A549 treated with ZK216348 at 1 μM for 4 hours (cell line): Measurements from ENCODE around the gene RASL11A. TPM values are rescaled to one million over a fixed set of nuclear protein-coding genes. Genes with fewer than 3 reads are reported as not detected.

Experiments
- total RNA-seq: library from RNA; stranded (reverse); fragments of 200-300 nt; extraction: Qiagen RNA extraction; gene quantifications from 5 replicates; pipeline ENCODE4 v1.2.3, GENCODE V29; 2022; ENCODE audit warnings: low read depth

Gene RASL11A
- 3.1 to 5.4 TPM (median 4.1 TPM) in 5 replicates for total RNA-seq

GRCh38 chr13:27270594-27271520, at the start of gene RASL11A:
Gene RASL11A, plus strand, starts transcription at chr13:27270830. Its CDS starts 115 bp downstream, at chr13:27270945.

GRCh38 chr13:27251166-27252091, 19.2 kb upstream of the RASL11A start, which contains the start of gene RPL21:
Gene RPL21, plus strand, starts transcription at chr13:27251558. Its CDS starts 2,219 bp downstream, at chr13:27253777.

Other genes starting within 250 kb of the RASL11A start
- 14.9 to 23.8 TPM (median 19.8 TPM) in 5 replicates for gene USP12, start 99.0 kb upstream of the RASL11A start, total RNA-seq
- 1,185 to 2,530 TPM (median 1,304 TPM) in 5 replicates for gene RPL21, start 19.3 kb upstream of the RASL11A start, total RNA-seq
- gene GTF3A, start 153.8 kb downstream of the RASL11A start, total RNA-seq, result 98.8 to 112 TPM (median 102 TPM) in 5 replicates
- gene MTIF3, start 179.7 kb downstream of the RASL11A start, total RNA-seq, result 20.3 to 31.9 TPM (median 24.0 TPM) in 5 replicates